Activated CD8-positive, alpha-beta memory T cell treated with anti-CD3 and anti-CD28 coated beads, Interleukin-2, amount 10 ng/mL, durations not matched to agents 7 days and 5 days (primary cell): Measurements from ENCODE around the gene SLC22A7. TPM values are rescaled to one million over a fixed set of nuclear protein-coding genes. Genes with fewer than 3 reads are reported as not detected.
A peak's percentile ranks its signal among the peaks of the same experiment; 100 is the strongest.

Experiments
- ATAC-seq: fragments of 150-1000 bp; cut with Tn5 transposase; one replicate; pipeline ENCODE4 v1.10.0; 2021; ENCODE audit warnings: moderate library complexity
- CTCF ChIA-PET: fragments of 350-600 bp; sonication (Branson Sonifier 250); formaldehyde crosslinking; loops from one replicate; lab custom pipeline; 2021; ENCODE audit warnings: antibody characterized with exemption; lab: Charles Lee
- DNase-seq: peaks from one replicate; pipeline ENCODE4 v3.0.0-alpha.2; 2020
- H3K27ac Mint-ChIP-seq: one replicate; pipeline ENCODE4 v1.8.0; 2021; ENCODE audit warnings: mild to moderate bottlenecking, mixed read lengths
- H3K27me3 Mint-ChIP-seq: one replicate; pipeline ENCODE4 v1.8.0; 2021; ENCODE audit warnings: mixed read lengths
- H3K36me3 Mint-ChIP-seq: one replicate; pipeline ENCODE4 v1.8.0; 2021; ENCODE audit warnings: mild to moderate bottlenecking, mixed read lengths
- H3K4me1 Mint-ChIP-seq: one replicate; pipeline ENCODE4 v1.8.0; 2021; ENCODE audit warnings: mixed read lengths
- H3K4me3 Mint-ChIP-seq: one replicate; pipeline ENCODE4 v1.8.0; 2021; ENCODE audit warnings: mild to moderate bottlenecking, moderate library complexity, mixed read lengths
- H3K9me3 Mint-ChIP-seq: one replicate; pipeline ENCODE4 v1.8.0; 2022; ENCODE audit warnings: low read depth, mixed read lengths
- total RNA-seq, 2 experiments: library from RNA; stranded (reverse); gene quantifications; one replicate each; pipeline ENCODE4 v1.2.3, GENCODE V29; 2021

Gene SLC22A7
- total RNA-seq, 2 experiments from 2014 or later = not detected

- no peaks in the 10 kb centered on the region for H3K36me3 Mint-ChIP-seq
- H3K27me3 Mint-ChIP-seq = no peaks in the 10 kb centered on the region
- CTCF ChIA-PET = interaction anchor here (1.4 kb wide), 1 partner anchor 11 kb away, joined by 5 read pairs; no protein-coding TSS in a partner anchor
- peaks cover 7% of the 10 kb centered on the region for H3K4me1 Mint-ChIP-seq
- no peak for ATAC-seq
- H3K27ac Mint-ChIP-seq = no peak overlapping the region
- no peak overlapping the region for H3K4me3 Mint-ChIP-seq
- H3K9me3 Mint-ChIP-seq = no peaks in the 10 kb centered on the region
- no peak for DNase-seq
Observed at GRCh38 chr6:43258807-43259686, 39.0 kb upstream of the SLC22A7 start.

GRCh38 chr6:43260791-43261190, 37.3 kb upstream of the SLC22A7 start:
- ATAC-seq (no peak), DNase-seq (no peak)
- Mint-ChIP-seq H3K9me3 (no peaks in the 10 kb centered on the region), H3K36me3 (no peaks in the 10 kb centered on the region), H3K4me1 (peaks cover 6% of the 10 kb centered on the region), H3K27ac (no peak overlapping the region), H3K27me3 (no peaks in the 10 kb centered on the region), H3K4me3 (no peak overlapping the region)
- CTCF ChIA-PET = interaction anchor here (1.2 to 4.5 kb wide), 3 partner anchors 32 to 247 kb away, joined by 4 to 45 read pairs (median 5); partner anchors contain the start of genes DNPH1 and LRRC73

GRCh38 chr6:43261198-43261597, 36.9 kb upstream of the SLC22A7 start:
- no peak overlapping the region for H3K27ac Mint-ChIP-seq

GRCh38 chr6:43262000-43262779, 35.9 kb upstream of the SLC22A7 start:
- Mint-ChIP-seq H3K4me3 (no peak overlapping the region), H3K36me3 (no peaks in the 10 kb centered on the region), H3K27me3 (no peaks in the 10 kb centered on the region), H3K4me1 (peaks cover 4% of the 10 kb centered on the region), H3K27ac (no peak overlapping the region), H3K9me3 (no peaks in the 10 kb centered on the region)
- DNase-seq = no peak
- CTCF ChIA-PET = interaction anchor here (0.6 to 4.5 kb wide), 13 partner anchors 8 to 246 kb away, joined by 3 to 45 read pairs (median 3); partner anchors contain the start of genes DNPH1 and LRRC73
- ATAC-seq = no peak

More at GRCh38 chr6:43261198-43261597, 36.9 kb upstream of the SLC22A7 start:
- CTCF ChIA-PET = interaction anchor here (1.2 to 4.5 kb wide), 3 partner anchors 32 to 247 kb away, joined by 4 to 45 read pairs (median 5); partner anchors contain the start of genes DNPH1 and LRRC73
- no peaks in the 10 kb centered on the region for H3K9me3 Mint-ChIP-seq
- no peak for DNase-seq
- H3K27me3 Mint-ChIP-seq = no peaks in the 10 kb centered on the region
- no peak for ATAC-seq
- no peaks in the 10 kb centered on the region for H3K36me3 Mint-ChIP-seq
- H3K4me3 Mint-ChIP-seq = no peak overlapping the region
- H3K4me1 Mint-ChIP-seq = peaks cover 6% of the 10 kb centered on the region

GRCh38 chr6:43262780-43263313, 35.2 kb upstream of the SLC22A7 start:
- Mint-ChIP-seq H3K4me1 (no peaks in the 10 kb centered on the region), H3K36me3 (no peaks in the 10 kb centered on the region), H3K9me3 (no peaks in the 10 kb centered on the region), H3K27me3 (peaks cover 6% of the 10 kb centered on the region), H3K4me3 (no peak overlapping the region), H3K27ac (no peak overlapping the region)
- no peak for ATAC-seq
- no peak for DNase-seq
- CTCF ChIA-PET = interaction anchor here (0.6 to 4.5 kb wide), 22 partner anchors 8 to 249 kb away, joined by 3 to 45 read pairs (median 4); partner anchors contain the start of genes DNPH1, LRRC73 and ZNF318

- H3K27ac Mint-ChIP-seq = no peak overlapping the region
- no peak overlapping the region for H3K4me3 Mint-ChIP-seq
- DNase-seq (peak; percentile 85), ATAC-seq (peak; percentile 96)
- H3K27me3 Mint-ChIP-seq = peaks cover 10% of the 10 kb centered on the region
- no peaks in the 10 kb centered on the region for H3K9me3 Mint-ChIP-seq
- CTCF ChIA-PET = interaction anchor here (0.6 to 4.5 kb wide), 23 partner anchors 9 to 248 kb away, joined by 3 to 45 read pairs (median 4); partner anchors contain the start of genes DNPH1, LRRC73 and ZNF318
- no peaks in the 10 kb centered on the region for H3K4me1 Mint-ChIP-seq
- H3K36me3 Mint-ChIP-seq = no peaks in the 10 kb centered on the region
Observed at GRCh38 chr6:43263314-43264178, 34.5 kb upstream of the SLC22A7 start.

- no peak overlapping the region for H3K4me3 Mint-ChIP-seq
- peaks cover 6% of the 10 kb centered on the region for H3K4me1 Mint-ChIP-seq
- no peak for DNase-seq
- CTCF ChIA-PET = interaction anchor here (1.3 to 4.5 kb wide), 6 partner anchors 35 to 243 kb away, joined by 4 to 45 read pairs (median 7); partner anchors contain the start of genes DNPH1 and LRRC73
- peaks cover 17% of the 10 kb centered on the region for H3K27me3 Mint-ChIP-seq
- H3K9me3 Mint-ChIP-seq = no peaks in the 10 kb centered on the region
- H3K27ac Mint-ChIP-seq = no peak overlapping the region
- no peaks in the 10 kb centered on the region for H3K36me3 Mint-ChIP-seq
- ATAC-seq = no peak
Observed at GRCh38 chr6:43264599-43265145, 33.4 kb upstream of the SLC22A7 start.

- Mint-ChIP-seq H3K27me3 (peaks cover 24% of the 10 kb centered on the region), H3K9me3 (no peaks in the 10 kb centered on the region), H3K36me3 (no peaks in the 10 kb centered on the region), H3K27ac (no peak overlapping the region), H3K4me3 (no peak overlapping the region), H3K4me1 (peaks cover 6% of the 10 kb centered on the region)
- CTCF ChIA-PET = interaction anchor here (1.3 to 3.4 kb wide), 3 partner anchors 36 to 90 kb away, joined by 4 to 10 read pairs (median 4); partner anchors contain the start of gene DNPH1
- ATAC-seq (no peak), DNase-seq (no peak)
Observed at GRCh38 chr6:43265564-43265963, 32.5 kb upstream of the SLC22A7 start.

GRCh38 chr6:43267619-43268354, 30.3 kb upstream of the SLC22A7 start:
- Mint-ChIP-seq H3K27me3 (peaks cover 28% of the 10 kb centered on the region), H3K4me3 (no peak overlapping the region), H3K9me3 (no peaks in the 10 kb centered on the region), H3K36me3 (no peaks in the 10 kb centered on the region), H3K4me1 (peaks cover 6% of the 10 kb centered on the region), H3K27ac (no peak overlapping the region)
- ATAC-seq = no peak
- DNase-seq = no peak
- CTCF ChIA-PET = interaction anchor here (0.9 to 3.4 kb wide), 3 partner anchors 40 to 239 kb away, joined by 3 to 11 read pairs (median 3); no protein-coding TSS in a partner anchor

- ATAC-seq = no peak
- CTCF ChIA-PET = interaction anchor here (0.9 to 3.4 kb wide), 3 partner anchors 40 to 238 kb away, joined by 3 to 11 read pairs (median 3); no protein-coding TSS in a partner anchor
- no peaks in the 10 kb centered on the region for H3K9me3 Mint-ChIP-seq
- H3K36me3 Mint-ChIP-seq = no peaks in the 10 kb centered on the region
- no peak overlapping the region for H3K4me3 Mint-ChIP-seq
- peaks cover 6% of the 10 kb centered on the region for H3K4me1 Mint-ChIP-seq
- DNase-seq = no peak
- H3K27me3 Mint-ChIP-seq = peaks cover 33% of the 10 kb centered on the region
- H3K27ac Mint-ChIP-seq = no peak overlapping the region
Observed at GRCh38 chr6:43268355-43268700, 29.7 kb upstream of the SLC22A7 start.

- peaks cover 38% of the 10 kb centered on the region for H3K27me3 Mint-ChIP-seq
- ATAC-seq (no peak), DNase-seq (no peak)
- H3K36me3 Mint-ChIP-seq = no peaks in the 10 kb centered on the region
- CTCF ChIA-PET = interaction anchor here (0.7 to 3.4 kb wide), 3 partner anchors 40 to 129 kb away, joined by 3 to 11 read pairs (median 3); no protein-coding TSS in a partner anchor
- H3K27ac Mint-ChIP-seq = no peak overlapping the region
- no peaks in the 10 kb centered on the region for H3K9me3 Mint-ChIP-seq
- no peak overlapping the region for H3K4me3 Mint-ChIP-seq
- H3K4me1 Mint-ChIP-seq = peaks cover 8% of the 10 kb centered on the region
Observed at GRCh38 chr6:43268782-43269272, 29.2 kb upstream of the SLC22A7 start.
